ENCODE measurements around the gene LGI1. TPM values are rescaled to one million over a fixed set of nuclear protein-coding genes. Genes with fewer than 3 reads are reported as not detected.
A peak's percentile ranks its signal among the peaks of the same experiment; 100 is the strongest.

LGI1 gene
- total RNA-seq, 1 donor from 2014 or later = 9.4 TPM

DNA sequence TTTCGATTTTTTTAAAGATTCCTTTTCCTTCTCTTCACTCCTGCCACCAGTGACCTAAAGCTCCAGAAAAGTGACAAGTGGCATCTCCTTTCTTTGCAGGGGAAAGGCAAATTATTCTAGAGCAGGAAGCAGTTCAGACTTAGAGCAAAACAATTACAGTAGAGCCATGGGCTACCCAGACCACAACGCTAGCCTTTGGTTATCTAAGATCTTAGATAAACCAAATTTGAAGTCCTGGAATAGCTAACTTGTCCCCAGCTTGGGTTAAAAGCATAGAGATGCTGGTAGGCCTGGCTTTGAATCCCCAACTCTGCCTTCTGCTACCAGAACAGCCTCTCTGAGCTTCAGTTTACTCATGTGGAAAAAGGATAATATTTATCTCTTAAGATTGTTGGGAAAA lies 38.4 kb downstream of the LGI1 start:
- Histone ChIP-seq H3K9me3 (ENCODE audit: control insufficient read depth in 3 of 3, low read length in 3 of 3) (no peaks in the 10 kb centered on the region), H3K36me3 (ENCODE audit: control insufficient read depth in 3 of 3, insufficient read depth in 3 of 3, low read length in 3 of 3) (no peaks in the 10 kb centered on the region), H3K27ac (ENCODE audit: low read depth, low read length) (no peak overlapping the region), H3K9ac (ENCODE audit: low read depth in 1 of 3, low read length in 3 of 3) (no peak overlapping the region), H3K4me1 (ENCODE audit: control insufficient read depth in 3 of 3, insufficient read depth in 3 of 3, low read length in 3 of 3) (no peaks in the 10 kb centered on the region), H3K4me3 (ENCODE audit: low read length in 3 of 3) (no peak overlapping the region), H3K27me3 (ENCODE audit: control insufficient read depth in 3 of 3, insufficient read depth in 3 of 3, low read length in 3 of 3) (no peaks in the 10 kb centered on the region)

DNA sequence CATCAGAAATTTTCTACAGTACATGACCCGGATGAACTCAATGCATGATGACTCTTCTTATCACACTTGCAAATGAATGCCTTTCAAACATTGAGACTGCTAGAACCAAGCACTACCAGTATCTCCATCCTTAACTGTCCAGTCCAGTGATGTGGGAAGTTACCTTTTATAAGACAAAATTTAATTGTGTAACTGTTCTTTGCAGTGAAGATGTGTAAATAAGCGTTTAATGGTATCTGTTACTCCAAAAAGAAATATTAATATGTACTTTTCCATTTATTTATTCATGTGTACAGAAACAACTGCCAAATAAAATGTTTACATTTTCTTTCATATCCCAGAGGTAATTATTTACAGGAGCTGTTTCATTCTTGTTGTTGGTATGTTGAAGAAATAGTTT lies 40.1 kb downstream of the LGI1 start:
- Histone ChIP-seq H3K4me1 (ENCODE audit: control insufficient read depth in 3 of 3, insufficient read depth in 3 of 3, low read length in 3 of 3) (no peaks in the 10 kb centered on the region), H3K9me3 (ENCODE audit: control insufficient read depth in 3 of 3, low read length in 3 of 3) (no peaks in the 10 kb centered on the region), H3K36me3 (ENCODE audit: control insufficient read depth in 3 of 3, insufficient read depth in 3 of 3, low read length in 3 of 3) (no peaks in the 10 kb centered on the region), H3K9ac (ENCODE audit: low read depth in 1 of 3, low read length in 3 of 3) (no peak overlapping the region), H3K27me3 (ENCODE audit: control insufficient read depth in 3 of 3, insufficient read depth in 3 of 3, low read length in 3 of 3) (peaks cover 0 to 6% (median 6%) of the 10 kb centered on the region in 3 donors), H3K27ac (ENCODE audit: low read depth, low read length) (no peak overlapping the region), H3K4me3 (ENCODE audit: low read length in 3 of 3) (no peak overlapping the region)

- Histone ChIP-seq H3K36me3 (ENCODE audit: control insufficient read depth in 3 of 3, insufficient read depth in 3 of 3, low read length in 3 of 3) (no peaks in the 10 kb centered on the region), H3K4me3 (ENCODE audit: low read length in 3 of 3) (no peak overlapping the region), H3K4me1 (ENCODE audit: control insufficient read depth in 3 of 3, insufficient read depth in 3 of 3, low read length in 3 of 3) (no peaks in the 10 kb centered on the region), H3K9ac (ENCODE audit: low read depth in 1 of 3, low read length in 3 of 3) (no peak overlapping the region), H3K27ac (ENCODE audit: low read depth, low read length) (no peak overlapping the region), H3K27me3 (ENCODE audit: control insufficient read depth in 3 of 3, insufficient read depth in 3 of 3, low read length in 3 of 3) (peaks cover 0 to 6% (median 6%) of the 10 kb centered on the region in 3 donors), H3K9me3 (ENCODE audit: control insufficient read depth in 3 of 3, low read length in 3 of 3) (no peaks in the 10 kb centered on the region)
These were observed 41.5 kb downstream of the LGI1 start for GRCh38 chr10:93799155-93799708.

DNA sequence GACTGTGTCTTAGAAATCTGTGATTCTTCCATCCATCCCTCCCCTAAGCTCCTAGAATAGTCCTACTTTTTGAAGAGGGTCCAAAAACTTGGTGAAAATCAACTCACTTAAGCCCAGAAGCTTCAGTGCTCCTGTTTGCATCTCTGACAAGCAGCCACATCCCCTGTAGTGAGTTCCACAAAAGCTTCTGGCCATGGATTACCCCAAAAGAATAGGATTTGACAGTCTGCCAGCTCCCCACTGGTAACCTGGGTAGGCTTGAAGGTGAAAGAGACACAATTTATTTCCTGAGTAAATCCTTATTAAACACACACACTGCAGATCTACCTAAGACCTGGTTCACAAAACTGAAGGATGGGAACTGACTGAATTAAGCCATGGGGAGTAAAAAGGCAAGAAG lies 46.5 kb downstream of the LGI1 start:
- H3K4me3 ChIP-seq (ENCODE audit: low read length in 3 of 3) = no peak overlapping the region
- H3K9ac ChIP-seq (ENCODE audit: low read depth in 1 of 3, low read length in 3 of 3) = no peak overlapping the region
- H3K9me3 ChIP-seq (ENCODE audit: control insufficient read depth in 3 of 3, low read length in 3 of 3) = no peaks in the 10 kb centered on the region
- H3K27me3 ChIP-seq (ENCODE audit: control insufficient read depth in 3 of 3, insufficient read depth in 3 of 3, low read length in 3 of 3) = peaks cover 0 to 6% (median 6%) of the 10 kb centered on the region in 3 donors
- H3K27ac ChIP-seq (ENCODE audit: low read depth, low read length) = no peak overlapping the region
- no peaks in the 10 kb centered on the region for H3K36me3 ChIP-seq (ENCODE audit: control insufficient read depth in 3 of 3, insufficient read depth in 3 of 3, low read length in 3 of 3)
- peaks cover 0 to 3% (median 0%) of the 10 kb centered on the region in 3 donors for H3K4me1 ChIP-seq (ENCODE audit: control insufficient read depth in 3 of 3, insufficient read depth in 3 of 3, low read length in 3 of 3)

GRCh38 chr10:93806903-93807302 lies 49.2 kb downstream of the LGI1 start:
- peaks cover 0 to 1% (median 0%) of the 10 kb centered on the region in 3 donors for H3K27me3 ChIP-seq (ENCODE audit: control insufficient read depth in 3 of 3, insufficient read depth in 3 of 3, low read length in 3 of 3)
- H3K4me1 ChIP-seq (ENCODE audit: control insufficient read depth in 3 of 3, insufficient read depth in 3 of 3, low read length in 3 of 3) = peaks cover 0 to 3% (median 0%) of the 10 kb centered on the region in 3 donors
- no peak overlapping the region for H3K9ac ChIP-seq (ENCODE audit: low read depth in 1 of 3, low read length in 3 of 3)
- no peaks in the 10 kb centered on the region for H3K9me3 ChIP-seq (ENCODE audit: control insufficient read depth in 3 of 3, low read length in 3 of 3)
- H3K27ac ChIP-seq (ENCODE audit: low read depth, low read length) = no peak overlapping the region
- no peaks in the 10 kb centered on the region for H3K36me3 ChIP-seq (ENCODE audit: control insufficient read depth in 3 of 3, insufficient read depth in 3 of 3, low read length in 3 of 3)
- H3K4me3 ChIP-seq (ENCODE audit: low read length in 3 of 3) = peak overlapping the region in 1 of 3 donors; percentile 21

DNA sequence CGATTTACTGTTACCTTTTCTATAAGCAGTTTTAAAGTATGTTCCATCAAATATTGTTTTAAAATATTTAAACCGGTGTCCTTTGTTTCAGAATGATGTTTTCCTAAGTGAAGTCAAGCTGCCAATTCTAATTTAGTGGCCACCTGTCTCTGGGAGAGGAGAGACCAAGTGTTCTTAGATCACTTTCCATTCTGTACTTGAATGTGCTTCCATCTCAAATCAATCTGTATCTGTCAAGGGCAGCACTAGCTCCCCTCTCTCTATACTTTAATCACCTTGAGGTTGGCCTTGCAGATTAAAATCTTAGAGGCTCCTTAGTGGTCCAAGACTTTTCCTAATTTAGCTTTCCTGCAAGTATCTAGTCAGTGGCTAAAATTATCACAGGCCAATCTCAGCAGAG lies 49.6 kb downstream of the LGI1 start:
- Histone ChIP-seq H3K4me3 (ENCODE audit: low read length in 3 of 3) (no peak overlapping the region), H3K27me3 (ENCODE audit: control insufficient read depth in 3 of 3, insufficient read depth in 3 of 3, low read length in 3 of 3) (no peaks in the 10 kb centered on the region), H3K36me3 (ENCODE audit: control insufficient read depth in 3 of 3, insufficient read depth in 3 of 3, low read length in 3 of 3) (no peaks in the 10 kb centered on the region), H3K4me1 (ENCODE audit: control insufficient read depth in 3 of 3, insufficient read depth in 3 of 3, low read length in 3 of 3) (peaks cover 0 to 3% (median 0%) of the 10 kb centered on the region in 3 donors), H3K9ac (ENCODE audit: low read depth in 1 of 3, low read length in 3 of 3) (no peak overlapping the region), H3K9me3 (ENCODE audit: control insufficient read depth in 3 of 3, low read length in 3 of 3) (no peaks in the 10 kb centered on the region), H3K27ac (ENCODE audit: low read depth, low read length) (no peak overlapping the region)

GRCh38 chr10:93812659-93813338 lies 55.1 kb downstream of the LGI1 start:
- Histone ChIP-seq H3K9me3 (ENCODE audit: control insufficient read depth in 3 of 3, low read length in 3 of 3) (no peaks in the 10 kb centered on the region), H3K9ac (ENCODE audit: low read depth in 1 of 3, low read length in 3 of 3) (no peak overlapping the region), H3K27me3 (ENCODE audit: control insufficient read depth in 3 of 3, insufficient read depth in 3 of 3, low read length in 3 of 3) (peaks cover 0 to 6% (median 0%) of the 10 kb centered on the region in 3 donors), H3K4me1 (ENCODE audit: control insufficient read depth in 3 of 3, insufficient read depth in 3 of 3, low read length in 3 of 3) (peaks cover 0 to 4% (median 3%) of the 10 kb centered on the region in 3 donors), H3K4me3 (ENCODE audit: low read length in 3 of 3) (no peak overlapping the region), H3K36me3 (ENCODE audit: control insufficient read depth in 3 of 3, insufficient read depth in 3 of 3, low read length in 3 of 3) (no peaks in the 10 kb centered on the region), H3K27ac (ENCODE audit: low read depth, low read length) (no peak overlapping the region)

GRCh38 chr10:93813507-93814465 lies 56.0 kb downstream of the LGI1 start:
- Histone ChIP-seq H3K9ac (ENCODE audit: low read depth in 1 of 3, low read length in 3 of 3) (no peak overlapping the region), H3K36me3 (ENCODE audit: control insufficient read depth in 3 of 3, insufficient read depth in 3 of 3, low read length in 3 of 3) (no peaks in the 10 kb centered on the region), H3K27me3 (ENCODE audit: control insufficient read depth in 3 of 3, insufficient read depth in 3 of 3, low read length in 3 of 3) (peaks cover 0 to 6% (median 0%) of the 10 kb centered on the region in 3 donors), H3K4me1 (ENCODE audit: control insufficient read depth in 3 of 3, insufficient read depth in 3 of 3, low read length in 3 of 3) (peaks cover 0 to 4% (median 3%) of the 10 kb centered on the region in 3 donors), H3K9me3 (ENCODE audit: control insufficient read depth in 3 of 3, low read length in 3 of 3) (no peaks in the 10 kb centered on the region), H3K27ac (ENCODE audit: low read depth, low read length) (no peak overlapping the region), H3K4me3 (ENCODE audit: low read length in 3 of 3) (no peak overlapping the region)

DNA sequence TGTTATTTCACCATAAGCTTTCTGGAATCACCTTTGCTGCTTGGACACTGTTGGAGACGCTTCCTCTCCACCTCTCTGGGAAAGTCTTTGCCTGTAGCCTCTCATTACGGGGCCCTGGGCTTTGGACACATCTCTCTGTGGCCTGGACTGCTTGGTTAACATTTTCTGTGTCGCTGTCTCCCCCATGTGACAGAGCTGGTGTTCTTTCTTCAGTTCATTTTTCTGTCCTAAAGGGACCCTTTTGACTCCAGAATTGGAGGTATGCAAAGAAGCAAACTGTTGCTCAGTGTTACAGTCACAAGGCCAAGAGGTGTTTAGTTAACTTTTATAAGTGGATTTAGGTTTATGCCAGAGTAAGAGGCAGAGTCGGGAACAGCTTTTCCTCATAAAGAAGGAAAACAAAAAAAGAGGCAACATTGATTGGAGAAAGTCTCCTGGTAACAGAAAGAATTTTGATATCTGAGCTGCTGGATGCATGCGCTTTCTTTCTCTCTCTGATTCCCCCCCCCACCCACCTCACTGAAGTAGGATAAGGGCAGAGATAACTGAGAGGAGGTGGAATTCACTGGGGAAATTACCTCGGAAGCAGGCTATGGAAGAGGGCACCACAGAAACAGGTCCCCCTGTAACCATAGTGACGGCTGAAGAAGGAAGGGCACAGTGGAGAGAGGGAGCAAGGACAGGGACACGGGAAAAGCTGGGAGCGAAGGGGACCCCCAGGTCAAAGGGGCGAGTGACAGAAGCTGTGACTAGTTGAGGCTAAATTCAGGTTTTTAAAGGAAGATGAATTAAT lies 57.8 kb downstream of the LGI1 start:
- H3K4me1 ChIP-seq (ENCODE audit: control insufficient read depth in 3 of 3, insufficient read depth in 3 of 3, low read length in 3 of 3) = peaks cover 0 to 4% (median 3%) of the 10 kb centered on the region in 3 donors
- H3K4me3 ChIP-seq (ENCODE audit: low read length in 3 of 3) = no peak overlapping the region
- H3K9ac ChIP-seq (ENCODE audit: low read depth in 1 of 3, low read length in 3 of 3) = peak overlapping the region in 1 of 3 donors; percentile 1
- H3K27ac ChIP-seq (ENCODE audit: low read depth, low read length) = no peak overlapping the region
- peaks cover 0 to 6% (median 0%) of the 10 kb centered on the region in 3 donors for H3K27me3 ChIP-seq (ENCODE audit: control insufficient read depth in 3 of 3, insufficient read depth in 3 of 3, low read length in 3 of 3)
- no peaks in the 10 kb centered on the region for H3K9me3 ChIP-seq (ENCODE audit: control insufficient read depth in 3 of 3, low read length in 3 of 3)
- no peaks in the 10 kb centered on the region for H3K36me3 ChIP-seq (ENCODE audit: control insufficient read depth in 3 of 3, insufficient read depth in 3 of 3, low read length in 3 of 3)

Data from skeletal muscle tissue (tissue), 4 donors.